COLO668 (cell line): ENCODE results near the gene P2RY6.

Source experiments
- DNase-seq: peaks from one replicate; lab custom pipeline; 2025; ENCODE audit not compliant: unreplicated experiment; lab: John Stamatoyannopoulos, UW

P2RY6 gene

DNA sequence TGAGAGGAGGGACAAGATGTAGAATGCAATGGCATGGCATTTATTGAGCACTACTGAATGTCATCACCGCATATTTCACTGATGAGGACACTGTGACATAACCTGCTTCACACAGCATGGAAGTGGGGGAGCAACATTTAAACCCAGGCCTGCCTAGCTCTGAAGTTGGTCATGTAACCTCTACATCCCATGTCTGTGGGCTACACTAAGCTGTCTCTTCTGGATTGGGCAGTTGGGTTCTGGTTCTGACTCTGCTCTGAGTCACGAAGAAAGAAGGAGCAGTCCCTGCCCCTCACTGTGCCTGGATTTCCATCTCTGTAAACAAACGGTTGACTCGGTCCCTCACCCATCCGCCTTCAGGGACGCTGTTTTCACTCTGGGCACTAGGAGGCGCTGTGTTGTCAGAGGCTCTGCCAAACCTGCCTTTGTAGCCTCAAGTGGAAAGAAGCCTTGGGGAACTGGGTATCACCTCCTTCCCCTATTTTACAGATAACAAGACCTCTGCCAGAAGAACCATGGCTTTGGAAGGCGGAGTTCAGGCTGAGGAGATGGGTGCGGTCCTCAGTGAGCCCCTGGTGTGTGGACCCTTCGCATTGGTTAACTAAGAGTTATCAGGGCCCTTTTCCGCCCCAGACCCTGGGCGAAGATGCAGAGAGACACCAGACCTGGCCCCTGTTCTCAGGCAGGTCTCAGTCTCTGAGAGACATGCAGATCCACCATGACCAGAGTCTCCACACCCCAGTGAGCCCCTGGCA, 23.3 kb downstream of the P2RY6 start:
- DNase-seq, result peak; percentile 31

- DNase-seq, result no peak
These were observed 23.8 kb downstream of the P2RY6 start for GRCh38 chr11:73295996-73296318.

DNA sequence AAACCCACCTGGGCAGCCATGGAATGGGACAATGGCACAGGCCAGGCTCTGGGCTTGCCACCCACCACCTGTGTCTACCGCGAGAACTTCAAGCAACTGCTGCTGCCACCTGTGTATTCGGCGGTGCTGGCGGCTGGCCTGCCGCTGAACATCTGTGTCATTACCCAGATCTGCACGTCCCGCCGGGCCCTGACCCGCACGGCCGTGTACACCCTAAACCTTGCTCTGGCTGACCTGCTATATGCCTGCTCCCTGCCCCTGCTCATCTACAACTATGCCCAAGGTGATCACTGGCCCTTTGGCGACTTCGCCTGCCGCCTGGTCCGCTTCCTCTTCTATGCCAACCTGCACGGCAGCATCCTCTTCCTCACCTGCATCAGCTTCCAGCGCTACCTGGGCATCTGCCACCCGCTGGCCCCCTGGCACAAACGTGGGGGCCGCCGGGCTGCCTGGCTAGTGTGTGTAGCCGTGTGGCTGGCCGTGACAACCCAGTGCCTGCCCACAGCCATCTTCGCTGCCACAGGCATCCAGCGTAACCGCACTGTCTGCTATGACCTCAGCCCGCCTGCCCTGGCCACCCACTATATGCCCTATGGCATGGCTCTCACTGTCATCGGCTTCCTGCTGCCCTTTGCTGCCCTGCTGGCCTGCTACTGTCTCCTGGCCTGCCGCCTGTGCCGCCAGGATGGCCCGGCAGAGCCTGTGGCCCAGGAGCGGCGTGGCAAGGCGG, 24.5 kb downstream of the P2RY6 start:
- DNase-seq, result no peak

GRCh38 chr11:73297231-73297590, 25.1 kb downstream of the P2RY6 start:
- no peak for DNase-seq

DNA sequence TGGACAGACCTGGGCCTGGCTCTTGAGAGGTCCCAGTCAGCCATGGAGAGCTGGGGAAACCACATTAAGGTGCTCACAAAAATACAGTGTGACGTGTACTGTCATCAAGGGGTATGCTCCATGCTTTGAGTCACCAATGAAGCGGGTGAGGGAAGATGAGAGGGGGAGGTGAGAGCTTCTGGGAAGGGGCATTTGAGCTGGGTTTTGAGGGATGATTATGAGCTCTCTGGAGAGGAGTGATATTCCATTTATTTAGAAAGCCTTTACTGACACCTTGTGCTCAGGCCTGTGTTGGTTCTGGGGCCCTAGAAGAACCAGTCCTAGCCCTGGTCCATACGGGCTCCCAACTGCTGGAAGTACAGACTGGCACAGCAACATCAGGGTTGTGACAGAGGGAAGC, 25.6 kb downstream of the P2RY6 start:
- DNase-seq, result no peak

DNA sequence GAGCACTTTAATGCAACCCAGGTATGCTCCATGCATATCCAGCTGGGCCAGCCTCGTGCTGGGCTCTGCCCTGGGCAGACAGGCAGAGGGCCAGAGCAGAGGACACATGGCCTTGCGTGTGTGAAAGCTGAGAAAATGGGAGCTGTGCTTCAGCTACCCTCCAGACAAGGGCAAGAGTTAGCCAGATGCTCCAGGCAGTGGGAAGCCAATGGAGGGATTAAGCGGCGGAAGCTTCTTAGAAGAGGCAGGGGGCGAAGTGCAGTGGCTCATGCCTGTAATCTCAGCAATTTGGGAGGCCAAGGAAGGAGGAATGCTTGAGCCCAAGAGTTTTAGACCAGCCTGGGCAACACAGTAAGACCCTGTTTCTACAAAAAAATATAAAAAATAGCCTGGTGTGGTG, 26.1 kb downstream of the P2RY6 start:
- DNase-seq, result no peak

DNA sequence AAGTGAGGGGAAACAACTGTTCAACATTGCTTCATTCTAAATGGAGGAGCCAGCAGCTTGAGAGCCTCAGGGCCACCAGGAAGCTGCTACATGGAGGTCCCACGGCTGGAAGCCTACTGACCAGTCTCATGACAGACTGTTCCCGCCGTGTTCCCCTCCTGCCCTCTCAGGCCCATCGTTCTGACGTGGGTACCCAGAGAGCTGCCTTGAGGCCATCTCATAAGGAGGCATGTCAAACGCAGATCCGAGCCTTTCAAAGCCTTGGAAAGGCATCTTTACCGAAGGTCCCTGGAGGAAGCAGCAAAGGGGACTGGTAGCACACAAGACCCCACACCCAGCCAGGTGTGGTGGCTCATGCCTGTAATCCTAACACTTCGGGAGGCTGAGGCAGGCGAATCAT, 27.6 kb downstream of the P2RY6 start:
- no peak for DNase-seq

DNA sequence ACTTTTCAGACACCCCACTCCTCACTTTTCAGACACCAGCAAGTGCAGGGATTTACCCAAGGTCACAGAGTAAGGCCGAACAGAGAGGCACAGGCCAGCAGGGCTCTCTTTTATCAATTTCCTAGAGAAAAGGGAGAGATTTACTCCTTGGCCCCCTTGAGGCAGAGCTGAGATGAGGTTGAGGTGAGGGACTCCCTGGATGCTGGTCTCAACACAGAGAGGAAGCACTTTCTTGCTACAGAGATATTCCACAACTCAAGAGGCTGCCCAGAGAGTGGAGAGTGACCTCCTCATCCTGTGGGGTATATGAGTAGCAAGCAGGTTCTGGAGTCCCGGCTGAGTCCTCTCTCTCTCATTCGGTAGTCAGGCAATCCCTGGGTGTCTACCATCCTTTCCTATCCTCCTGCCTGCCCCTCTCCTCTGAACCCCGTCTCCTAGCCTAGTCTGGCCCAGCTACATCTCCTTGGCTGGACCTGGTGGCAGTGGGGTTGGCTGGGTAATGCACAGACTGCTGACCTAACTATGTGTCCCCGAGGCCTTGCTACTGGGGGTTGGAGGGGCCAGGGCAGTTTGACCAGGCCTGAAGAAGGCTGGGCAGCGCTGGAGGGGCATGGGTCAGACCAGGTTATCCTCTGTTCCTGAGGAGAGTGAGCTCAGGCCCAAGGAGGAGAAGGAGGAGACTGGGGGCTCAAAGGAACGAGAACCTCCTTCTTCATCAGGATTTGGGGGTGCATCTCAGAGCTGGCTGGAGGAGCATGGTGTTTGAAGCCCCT, 34.1 kb downstream of the P2RY6 start:
- no peak for DNase-seq

GRCh38 chr11:73306977-73307322, 34.8 kb downstream of the P2RY6 start:
- DNase-seq, result no peak

GRCh38 chr11:73307323-73308002, 35.3 kb downstream of the P2RY6 start:
- DNase-seq, result peak; percentile 78

DNA sequence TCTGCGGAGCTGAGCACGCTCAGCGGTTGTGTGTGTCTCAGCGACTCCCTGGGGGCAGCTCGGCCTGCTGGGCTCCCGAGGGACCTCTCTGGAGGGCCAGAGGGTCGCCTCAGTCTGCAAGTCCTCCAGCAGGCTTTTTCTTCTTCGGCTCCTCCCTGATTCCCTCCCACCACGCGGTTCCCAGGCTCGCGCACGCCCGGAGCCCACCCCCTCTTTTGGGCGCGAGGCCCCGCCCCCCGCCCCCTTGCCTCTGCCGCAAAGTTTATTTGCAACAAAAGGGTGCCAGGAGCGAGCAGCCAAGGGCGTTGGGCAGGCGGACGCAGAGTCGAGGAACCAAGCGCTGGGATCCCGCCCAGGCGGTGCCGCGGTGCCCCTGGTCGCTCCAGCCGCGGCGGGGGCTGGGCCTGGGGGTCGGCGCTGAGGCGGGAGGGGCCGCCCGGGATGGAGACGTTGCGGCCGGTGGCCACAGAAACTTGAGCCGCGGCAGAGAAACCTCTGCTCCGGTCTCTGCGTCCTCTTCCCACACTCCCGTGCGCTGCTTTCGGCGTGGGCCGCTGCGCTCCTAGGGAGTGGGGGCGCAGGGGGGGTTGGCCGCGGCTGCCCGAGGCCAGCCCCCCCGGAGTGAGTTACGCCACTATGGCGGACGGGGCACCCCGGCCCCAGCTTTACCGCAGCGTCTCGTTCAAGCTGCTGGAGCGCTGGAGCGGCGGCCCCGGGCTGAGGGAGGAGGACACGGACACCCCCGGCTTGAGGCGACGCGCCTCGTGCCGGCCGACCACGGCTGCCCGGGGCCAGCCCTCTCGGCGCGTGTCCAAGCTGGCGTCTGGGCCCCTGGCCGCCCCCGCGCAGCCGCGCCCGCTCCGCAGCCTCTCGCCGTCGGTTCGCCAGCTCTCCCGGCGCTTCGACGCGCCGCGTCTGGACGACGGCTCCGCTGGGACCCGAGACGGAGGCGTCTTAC, 36.1 kb downstream of the P2RY6 start, which contains the start of gene ARHGEF17:
ARHGEF17 (plus strand) TSS at position 274 of the 958 bp plus-strand sequence; CDS start at position 637, 363 bp downstream.
- DNase-seq, result peak; percentile 10

DNA sequence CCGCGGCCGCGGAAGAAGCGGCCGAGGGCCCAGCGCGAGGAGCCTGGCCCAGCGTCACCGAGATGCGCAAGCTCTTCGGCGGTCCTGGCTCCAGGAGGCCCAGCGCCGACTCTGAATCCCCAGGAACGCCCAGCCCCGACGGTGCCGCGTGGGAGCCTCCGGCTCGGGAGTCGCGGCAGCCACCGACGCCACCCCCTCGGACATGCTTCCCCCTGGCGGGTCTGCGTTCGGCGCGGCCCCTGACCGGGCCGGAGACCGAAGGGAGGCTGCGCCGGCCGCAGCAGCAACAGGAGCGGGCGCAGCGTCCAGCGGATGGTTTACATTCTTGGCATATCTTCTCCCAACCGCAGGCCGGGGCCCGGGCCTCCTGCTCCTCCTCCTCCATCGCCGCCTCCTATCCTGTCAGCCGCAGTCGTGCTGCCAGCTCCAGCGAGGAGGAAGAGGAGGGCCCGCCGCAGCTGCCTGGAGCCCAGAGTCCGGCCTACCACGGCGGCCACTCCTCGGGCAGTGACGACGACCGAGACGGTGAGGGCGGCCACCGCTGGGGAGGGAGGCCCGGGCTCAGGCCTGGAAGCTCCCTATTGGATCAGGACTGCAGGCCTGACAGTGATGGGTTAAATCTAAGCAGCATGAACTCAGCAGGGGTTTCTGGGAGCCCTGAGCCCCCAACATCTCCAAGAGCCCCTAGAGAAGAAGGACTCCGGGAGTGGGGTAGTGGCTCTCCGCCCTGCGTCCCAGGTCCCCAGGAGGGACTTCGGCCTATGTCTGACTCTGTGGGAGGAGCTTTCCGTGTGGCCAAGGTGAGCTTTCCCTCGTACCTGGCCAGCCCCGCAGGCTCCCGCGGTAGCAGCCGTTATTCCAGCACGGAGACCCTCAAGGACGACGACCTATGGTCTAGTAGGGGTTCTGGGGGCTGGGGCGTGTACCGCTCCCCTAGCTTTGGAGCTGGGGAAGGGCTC, 37.1 kb downstream of the P2RY6 start:
- DNase-seq, result peak; percentile 10

- DNase-seq, result no peak
These were observed 37.9 kb downstream of the P2RY6 start for GRCh38 chr11:73310076-73310475.

DNA sequence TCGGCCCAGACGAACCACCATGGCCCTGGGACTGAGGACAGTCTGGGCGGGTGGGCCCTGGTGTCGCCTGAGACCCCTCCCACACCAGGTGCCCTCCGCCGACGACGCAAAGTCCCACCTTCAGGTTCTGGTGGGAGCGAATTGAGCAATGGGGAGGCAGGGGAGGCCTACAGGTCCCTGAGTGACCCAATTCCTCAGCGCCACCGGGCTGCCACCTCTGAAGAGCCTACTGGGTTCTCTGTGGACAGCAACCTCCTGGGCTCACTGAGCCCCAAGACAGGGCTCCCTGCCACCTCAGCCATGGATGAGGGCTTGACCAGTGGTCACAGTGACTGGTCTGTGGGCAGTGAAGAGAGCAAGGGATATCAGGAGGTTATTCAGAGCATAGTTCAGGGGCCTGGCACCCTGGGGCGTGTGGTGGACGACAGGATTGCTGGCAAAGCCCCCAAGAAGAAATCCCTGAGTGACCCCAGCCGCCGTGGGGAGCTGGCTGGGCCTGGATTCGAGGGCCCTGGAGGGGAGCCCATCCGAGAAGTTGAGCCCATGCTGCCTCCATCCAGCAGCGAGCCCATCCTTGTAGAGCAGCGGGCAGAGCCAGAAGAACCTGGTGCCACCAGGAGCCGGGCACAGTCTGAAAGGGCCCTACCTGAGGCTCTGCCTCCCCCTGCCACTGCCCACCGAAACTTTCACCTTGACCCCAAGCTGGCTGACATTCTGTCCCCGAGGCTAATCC, 38.7 kb downstream of the P2RY6 start:
- no peak for DNase-seq

GRCh38 chr11:73311394-73311869, 39.3 kb downstream of the P2RY6 start:
- no peak for DNase-seq

DNA sequence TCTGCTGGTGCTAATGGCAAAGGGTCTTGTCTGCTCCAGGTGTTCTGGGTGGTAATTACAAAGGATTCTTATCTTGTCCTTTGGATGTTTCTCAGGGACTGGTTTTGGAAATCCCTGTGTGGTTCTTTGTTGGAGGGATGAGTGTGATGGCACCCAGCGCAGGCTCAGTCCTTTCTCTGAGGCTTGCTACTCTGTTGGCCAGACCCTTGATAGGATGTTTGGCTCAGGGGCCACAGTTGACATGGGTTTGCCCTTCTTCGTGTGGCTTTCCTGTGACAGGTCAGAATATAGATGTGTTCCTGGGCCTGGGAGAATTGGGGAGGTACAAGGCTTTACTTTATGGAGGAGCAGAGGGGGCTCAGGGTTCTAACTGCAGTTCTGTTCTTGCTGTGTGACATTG, 39.9 kb downstream of the P2RY6 start:
- no peak for DNase-seq

DNA sequence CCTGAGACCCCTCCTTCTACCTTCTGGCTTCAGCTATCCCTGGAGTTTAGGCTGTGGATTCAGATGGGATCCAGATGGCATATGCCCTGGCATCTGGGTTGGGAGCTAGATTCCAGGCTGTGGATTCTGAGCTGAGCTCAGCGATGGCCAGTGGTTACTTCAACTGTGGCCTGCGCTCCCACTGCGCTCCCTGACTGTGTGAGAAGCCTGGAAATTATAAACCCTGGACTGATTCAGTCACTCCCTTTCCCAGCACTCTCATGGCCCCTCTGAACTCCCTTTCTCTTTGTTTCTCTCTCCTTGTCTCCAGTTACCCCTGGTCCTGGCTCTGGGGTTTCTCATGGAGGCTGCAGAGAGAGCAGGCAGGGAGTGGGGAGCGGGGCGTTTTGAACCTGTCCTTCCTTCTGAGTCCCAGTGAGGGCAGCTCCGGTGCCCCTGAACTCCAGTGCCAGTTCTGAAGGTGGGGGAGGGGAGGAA, 40.8 kb downstream of the P2RY6 start:
- no peak for DNase-seq

- DNase-seq, result no peak
These were observed 41.5 kb downstream of the P2RY6 start for GRCh38 chr11:73313652-73314051.
